HepG2 (cell line): Measurements from ENCODE around the gene BID. TPM values are rescaled to one million over a fixed set of nuclear protein-coding genes. Genes with fewer than 3 reads are reported as not detected.

Source experiments
- GZF1 ChIP-seq: sonication (generic); formaldehyde crosslinking; IDR thresholded peaks from 2 replicates; pipeline ENCODE4 v1.5.1; 2020; ENCODE audit warnings: mild to moderate bottlenecking, missing genetic modification reagents
- HNRNPH1 ChIP-seq: fragments of 200-400 bp; formaldehyde crosslinking; optimal IDR thresholded peaks from 2 replicates; pipeline ENCODE3; 2017; ENCODE audit warnings: mild to moderate bottlenecking, low read depth, low read length
- HOXA7 ChIP-seq: sonication (generic); formaldehyde crosslinking; IDR thresholded peaks from 2 replicates; pipeline ENCODE4 v1.8.1; 2022; ENCODE audit warnings: mild to moderate bottlenecking, missing genetic modification reagents, moderate library complexity
- ISX ChIP-seq: sonication (generic); formaldehyde crosslinking; conservative IDR thresholded peaks from 2 replicates; pipeline ENCODE4 v1.5.0; 2020; ENCODE audit warnings: missing genetic modification reagents
- KDM3A ChIP-seq: IDR thresholded peaks from 2 replicates; pipeline ENCODE4 v1.6.1; 2018; ENCODE audit warnings: low read depth, missing compliant biosample characterization
- MAFF ChIP-seq: IDR thresholded peaks from 2 replicates; pipeline ENCODE4 v1.6.1; 2011; ENCODE audit warnings: low read depth, low read length, improper control_type of control experiment
- MTF1 ChIP-seq: sonication (generic); formaldehyde crosslinking; IDR thresholded peaks from 2 replicates; pipeline ENCODE4 v1.5.0; 2020; ENCODE audit warnings: missing genetic modification reagents
- NCOR1 ChIP-seq: fragments of 200-600 bp; sonication (generic); IDR thresholded peaks from 2 replicates; pipeline ENCODE4 v1.7.0; 2017; ENCODE audit warnings: antibody characterized with exemption, low read length, borderline replicate concordance
- NFIC ChIP-seq: IDR thresholded peaks from 2 replicates; pipeline ENCODE4 v1.6.1; 2012; ENCODE audit warnings: mild to moderate bottlenecking, low read length, inconsistent platforms
- NKX3-1 ChIP-seq: sonication (generic); formaldehyde crosslinking; IDR thresholded peaks from 2 replicates; pipeline ENCODE4 v1.5.0; 2020; ENCODE audit warnings: missing genetic modification reagents
- SALL1 ChIP-seq: sonication (generic); formaldehyde crosslinking; IDR thresholded peaks from 2 replicates; pipeline ENCODE4 v1.8.0; 2022; ENCODE audit warnings: mild to moderate bottlenecking, missing genetic modification reagents
- TBP ChIP-seq: sonication (generic); formaldehyde crosslinking; IDR thresholded peaks from 2 replicates; pipeline ENCODE4 v1.5.0; 2020; ENCODE audit warnings: missing genetic modification reagents
- TFAP4 ChIP-seq: sonication (generic); IDR thresholded peaks from 2 replicates; pipeline ENCODE4 v1.6.1; 2016; ENCODE audit warnings: low read depth, borderline replicate concordance
- TOE1 ChIP-seq: sonication (generic); formaldehyde crosslinking; IDR thresholded peaks from 2 replicates; pipeline ENCODE4 v1.4.0; 2020; ENCODE audit warnings: mild to moderate bottlenecking, missing genetic modification reagents
- ZBTB21 ChIP-seq: sonication (generic); formaldehyde crosslinking; IDR thresholded peaks from 2 replicates; pipeline ENCODE4 v1.4.0; 2020; ENCODE audit warnings: missing genetic modification reagents
- ZBTB42 ChIP-seq: sonication (generic); formaldehyde crosslinking; IDR thresholded peaks from 2 replicates; pipeline ENCODE4 v1.5.0; 2020; ENCODE audit warnings: mild to moderate bottlenecking, missing genetic modification reagents
- ZFAT ChIP-seq: sonication (generic); formaldehyde crosslinking; conservative IDR thresholded peaks from 2 replicates; pipeline ENCODE4 v1.8.1; 2023; ENCODE audit warnings: missing genetic modification reagents, inconsistent platforms
- ZNF180 ChIP-seq: sonication (generic); formaldehyde crosslinking; IDR thresholded peaks from 2 replicates; pipeline ENCODE4 v1.4.0; 2020; ENCODE audit warnings: low read depth, missing genetic modification reagents, borderline replicate concordance
- ZNF256 ChIP-seq: sonication (generic); formaldehyde crosslinking; conservative IDR thresholded peaks from 2 replicates; pipeline ENCODE4 v1.4.0; 2020; ENCODE audit warnings: missing genetic modification reagents
- ZNF414 ChIP-seq: sonication (generic); formaldehyde crosslinking; IDR thresholded peaks from 2 replicates; pipeline ENCODE4 v1.5.0; 2020; ENCODE audit warnings: missing genetic modification reagents
- ZNF468 ChIP-seq: sonication (generic); formaldehyde crosslinking; IDR thresholded peaks from 2 replicates; pipeline ENCODE4 v1.8.0; 2022; ENCODE audit warnings: mild to moderate bottlenecking, moderate library complexity, missing genetic modification reagents
- ZNF768 ChIP-seq: sonication (generic); formaldehyde crosslinking; IDR thresholded peaks from 2 replicates; pipeline ENCODE4 v1.4.0; 2020; ENCODE audit warnings: missing genetic modification reagents
- ZSCAN21 ChIP-seq: sonication (generic); formaldehyde crosslinking; IDR thresholded peaks from 2 replicates; pipeline ENCODE4 v1.8.0; 2022; ENCODE audit warnings: mild to moderate bottlenecking, missing genetic modification reagents, moderate library complexity, borderline replicate concordance
- polyA plus RNA-seq, 8 experiments: library from polyadenylated mRNA; depleted of rRNA in 3 of 8; stranded (reverse) in 7 of 8; unstranded in 1 of 8; fragments of >200 nt; fragmentation: Illumina TruSeq in 4 of 8; extraction: Trizol in 4 of 8; gene quantifications; 2 replicates each; pipeline versions ENCODE4 v1.2.1 to v1.2.3, GENCODE V29; 2011 to 2016; ENCODE audit warnings: low read depth in 4 of 8, missing spikeins in 1 of 8, mixed read lengths in 1 of 8; ENCODE audit not compliant: insufficient read depth in 1 of 8
- total RNA-seq, 5 experiments: library from RNA; depleted of rRNA; stranded (reverse); fragments of >200 nt; fragmentation: Illumina TruSeq; extraction: Trizol; gene quantifications; 2 replicates each; pipeline ENCODE4 v1.2.3, GENCODE V29; 2016; ENCODE audit warnings: low read depth in 1 of 5
- TF ChIP-seq, protein P1 (sequence below): sonication (generic); formaldehyde crosslinking; IDR thresholded peaks from 2 replicates; pipeline ENCODE4 v1.4.0; 2020; ENCODE audit warnings: missing genetic modification reagents
- TF ChIP-seq, protein P2 (sequence below): sonication (generic); formaldehyde crosslinking; IDR thresholded peaks from 2 replicates; pipeline ENCODE4 v1.8.1; 2022; ENCODE audit warnings: mild to moderate bottlenecking, missing genetic modification reagents

BID gene
- total and polyA plus RNA-seq, 2 of the 13 experiments (the other 11 are each of a cell fraction or from before 2014, with no cell fraction given): 35.3 to 51.7 TPM

GRCh38 chr22:17777005-17777716 is 2.9 kb upstream of the BID start (continued):
- TF ChIP-seq ZBTB42 (CRISPR knock-in tag) (0 out of 2 replicates have a peak, but pooled peaks have one; percentile 44), KDM3A (CRISPR knock-in tag) (no peak), NKX3-1 (no peak), ZNF180 (CRISPR knock-in tag) (no peak), ZNF414 (no peak), SALL1 (CRISPR knock-in tag) (peak; percentile 15), ZFAT (CRISPR knock-in tag) (no peak), ZSCAN21 (CRISPR knock-in tag) (no peak; the same call in 1 of the 2 replicates), TBP (CRISPR knock-in tag) (no peak), NFIC (no peak), ZNF256 (no peak), NCOR1 (no peak), ISX (CRISPR knock-in tag) (no peak), TFAP4 (no peak), ZNF468 (CRISPR knock-in tag) (no peak), MTF1 (CRISPR knock-in tag) (no peak), TOE1 (CRISPR knock-in tag) (0 out of 2 replicates have a peak, but pooled peaks have one; percentile 32), ZBTB21 (CRISPR knock-in tag) (peak; percentile 40; the same call in 1 of the 2 replicates), MAFF (no peak), HNRNPH1 (no peak), GZF1 (CRISPR knock-in tag) (no peak), HOXA7 (no peak), ZNF768 (no peak)
- TF ChIP-seq, protein P1, sequence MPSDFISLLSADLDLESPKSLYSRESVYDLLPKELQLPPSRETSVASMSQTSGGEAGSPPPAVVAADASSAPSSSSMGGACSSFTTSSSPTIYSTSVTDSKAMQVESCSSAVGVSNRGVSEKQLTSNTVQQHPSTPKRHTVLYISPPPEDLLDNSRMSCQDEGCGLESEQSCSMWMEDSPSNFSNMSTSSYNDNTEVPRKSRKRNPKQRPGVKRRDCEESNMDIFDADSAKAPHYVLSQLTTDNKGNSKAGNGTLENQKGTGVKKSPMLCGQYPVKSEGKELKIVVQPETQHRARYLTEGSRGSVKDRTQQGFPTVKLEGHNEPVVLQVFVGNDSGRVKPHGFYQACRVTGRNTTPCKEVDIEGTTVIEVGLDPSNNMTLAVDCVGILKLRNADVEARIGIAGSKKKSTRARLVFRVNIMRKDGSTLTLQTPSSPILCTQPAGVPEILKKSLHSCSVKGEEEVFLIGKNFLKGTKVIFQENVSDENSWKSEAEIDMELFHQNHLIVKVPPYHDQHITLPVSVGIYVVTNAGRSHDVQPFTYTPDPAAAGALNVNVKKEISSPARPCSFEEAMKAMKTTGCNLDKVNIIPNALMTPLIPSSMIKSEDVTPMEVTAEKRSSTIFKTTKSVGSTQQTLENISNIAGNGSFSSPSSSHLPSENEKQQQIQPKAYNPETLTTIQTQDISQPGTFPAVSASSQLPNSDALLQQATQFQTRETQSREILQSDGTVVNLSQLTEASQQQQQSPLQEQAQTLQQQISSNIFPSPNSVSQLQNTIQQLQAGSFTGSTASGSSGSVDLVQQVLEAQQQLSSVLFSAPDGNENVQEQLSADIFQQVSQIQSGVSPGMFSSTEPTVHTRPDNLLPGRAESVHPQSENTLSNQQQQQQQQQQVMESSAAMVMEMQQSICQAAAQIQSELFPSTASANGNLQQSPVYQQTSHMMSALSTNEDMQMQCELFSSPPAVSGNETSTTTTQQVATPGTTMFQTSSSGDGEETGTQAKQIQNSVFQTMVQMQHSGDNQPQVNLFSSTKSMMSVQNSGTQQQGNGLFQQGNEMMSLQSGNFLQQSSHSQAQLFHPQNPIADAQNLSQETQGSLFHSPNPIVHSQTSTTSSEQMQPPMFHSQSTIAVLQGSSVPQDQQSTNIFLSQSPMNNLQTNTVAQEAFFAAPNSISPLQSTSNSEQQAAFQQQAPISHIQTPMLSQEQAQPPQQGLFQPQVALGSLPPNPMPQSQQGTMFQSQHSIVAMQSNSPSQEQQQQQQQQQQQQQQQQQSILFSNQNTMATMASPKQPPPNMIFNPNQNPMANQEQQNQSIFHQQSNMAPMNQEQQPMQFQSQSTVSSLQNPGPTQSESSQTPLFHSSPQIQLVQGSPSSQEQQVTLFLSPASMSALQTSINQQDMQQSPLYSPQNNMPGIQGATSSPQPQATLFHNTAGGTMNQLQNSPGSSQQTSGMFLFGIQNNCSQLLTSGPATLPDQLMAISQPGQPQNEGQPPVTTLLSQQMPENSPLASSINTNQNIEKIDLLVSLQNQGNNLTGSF (CRISPR knock-in tag): no peak
- TF ChIP-seq, protein P2, sequence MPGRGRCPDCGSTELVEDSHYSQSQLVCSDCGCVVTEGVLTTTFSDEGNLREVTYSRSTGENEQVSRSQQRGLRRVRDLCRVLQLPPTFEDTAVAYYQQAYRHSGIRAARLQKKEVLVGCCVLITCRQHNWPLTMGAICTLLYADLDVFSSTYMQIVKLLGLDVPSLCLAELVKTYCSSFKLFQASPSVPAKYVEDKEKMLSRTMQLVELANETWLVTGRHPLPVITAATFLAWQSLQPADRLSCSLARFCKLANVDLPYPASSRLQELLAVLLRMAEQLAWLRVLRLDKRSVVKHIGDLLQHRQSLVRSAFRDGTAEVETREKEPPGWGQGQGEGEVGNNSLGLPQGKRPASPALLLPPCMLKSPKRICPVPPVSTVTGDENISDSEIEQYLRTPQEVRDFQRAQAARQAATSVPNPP (CRISPR knock-in tag): no peak
